Caco-2 (cell line): ENCODE results near the gene PLA2G4D. TPM values are rescaled to one million over a fixed set of nuclear protein-coding genes. Genes with fewer than 3 reads are reported as not detected.
A peak's percentile ranks its signal among the peaks of the same experiment; 100 is the strongest.

ENCODE experiments used
- BruUV-seq: library from RNA; stranded (reverse); fragments of 400-500 nt; replicated peaks from 2 replicates; lab custom pipeline; 2021; lab: Mats Ljungman, UMichigan
- CTCF ChIA-PET: fragments of 300-600 bp; sonication (Branson Sonifier 250); formaldehyde crosslinking; loops from one replicate; lab custom pipeline; 2022; ENCODE audit warnings: antibody characterized with exemption; lab: Charles Lee
- POLR2A ChIA-PET: fragments of 300-600 bp; sonication (Branson Sonifier 250); formaldehyde crosslinking; loops from one replicate; lab custom pipeline; 2022; ENCODE audit warnings: antibody characterized with exemption; lab: Charles Lee
- DNase-seq, 2 experiments: peaks; one replicate each; pipeline versions ENCODE4 v3.0.0 to v3.0.0-alpha.2; 2020 to 2022
- H3K27me3 ChIP-seq: replicated peaks from 2 replicates; pipeline ENCODE4 v1.6.0; 2011; ENCODE audit warnings: low read length; ENCODE audit not compliant: control insufficient read depth, insufficient read depth
- H3K36me3 ChIP-seq: 2 replicates; pipeline ENCODE4 v1.5.1; 2011; ENCODE audit warnings: low read length; ENCODE audit not compliant: control insufficient read depth, insufficient read depth
- H3K4me1 ChIP-seq: fragments of 250-450 bp; sonication (Bioruptor Pico); 2 replicates; pipeline ENCODE4 v1.5.1; 2020; ENCODE audit warnings: mild to moderate bottlenecking
- H3K4me3 ChIP-seq: 2 replicates; pipeline ENCODE4 v1.5.1; 2011; ENCODE audit warnings: low read depth, mild to moderate bottlenecking, control low read depth, low read length
- H3K9me3 ChIP-seq: fragments of 250-450 bp; sonication (Bioruptor Pico); 2 replicates; pipeline ENCODE4 v1.5.1; 2020; ENCODE audit warnings: mild to moderate bottlenecking, moderate library complexity
- H3K27ac Mint-ChIP-seq: one replicate; pipeline ENCODE4 v1.8.0; 2022; ENCODE audit warnings: mixed read lengths; ENCODE audit not compliant: unreplicated experiment
- H3K27me3 Mint-ChIP-seq: one replicate; pipeline ENCODE4 v1.8.0; 2022; ENCODE audit warnings: mixed read lengths; ENCODE audit not compliant: insufficient read depth, unreplicated experiment
- H3K36me3 Mint-ChIP-seq: one replicate; pipeline ENCODE4 v1.8.0; 2022; ENCODE audit warnings: mild to moderate bottlenecking, mixed read lengths; ENCODE audit not compliant: insufficient read depth, unreplicated experiment
- H3K4me1 Mint-ChIP-seq: one replicate; pipeline ENCODE4 v1.8.0; 2022; ENCODE audit warnings: low read depth, mixed read lengths; ENCODE audit not compliant: unreplicated experiment
- H3K4me3 Mint-ChIP-seq: one replicate; pipeline ENCODE4 v1.8.0; 2022; ENCODE audit warnings: mild to moderate bottlenecking, moderate library complexity, mixed read lengths; ENCODE audit not compliant: unreplicated experiment
- H3K9me3 Mint-ChIP-seq: one replicate; pipeline ENCODE4 v1.8.0; 2022; ENCODE audit warnings: mixed read lengths; ENCODE audit not compliant: unreplicated experiment
- intact Hi-C: fragments of 100-400 bp; cut with micrococcal nuclease; formaldehyde crosslinking; loops from one replicate; pipeline ENCODE4 v1.10.0; 2022; ENCODE audit not compliant: unreplicated experiment
- total RNA-seq: library from RNA; stranded (reverse); gene quantifications from 2 replicates; pipeline ENCODE4 v1.2.3, GENCODE V29; 2022
- TF ChIP-seq, protein P1 (sequence below), 2 experiments: fragments of 200-600 bp in 1 of 2; IDR thresholded peaks; 1 replicate in 1 of 2; 2 replicates in 1 of 2; pipeline versions ENCODE4 v1.5.1 to v1.8.0; 2011 to 2022; ENCODE audit warnings: antibody characterized with exemption in 1 of 2, control low read depth in 1 of 2, inconsistent platforms in 1 of 2, low read depth in 1 of 2, low read length in 1 of 2, mild to moderate bottlenecking in 1 of 2, moderate library complexity in 1 of 2; ENCODE audit not compliant: insufficient read depth in 1 of 2, severe bottlenecking in 1 of 2, unreplicated experiment in 1 of 2

PLA2G4D gene
- total RNA-seq, 1 experiment from 2014 or later: not detected

- DNase-seq: no peak
These were observed 8.6 kb downstream of the PLA2G4D start for GRCh38 chr15:42085721-42086120.

DNA sequence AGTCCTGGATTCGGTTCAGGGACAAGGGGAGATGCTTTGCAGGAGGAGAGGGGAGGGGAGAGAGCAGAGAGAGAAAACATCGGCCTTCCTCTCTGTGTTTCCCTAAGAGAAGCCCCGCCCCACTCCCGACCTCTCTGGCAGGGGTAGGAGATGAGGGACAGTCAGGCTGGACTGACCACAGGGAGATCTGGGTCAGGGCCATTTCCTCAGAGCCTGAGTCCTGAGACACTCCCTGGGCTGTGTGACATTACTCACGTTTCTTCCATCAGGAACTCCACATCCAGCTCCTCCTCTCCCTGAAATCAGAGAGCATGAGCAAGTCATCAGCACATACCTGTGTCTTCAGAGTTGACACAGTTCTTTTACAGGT is 9.1 kb downstream of the PLA2G4D start:
- no peaks in the 10 kb centered on the region for H3K9me3 Mint-ChIP-seq
- POLR2A ChIA-PET: no interaction called here
- no peak overlapping the region for H3K4me3 Mint-ChIP-seq

More at GRCh38 chr15:42085721-42086120, 8.6 kb downstream of the PLA2G4D start:
- Mint-ChIP-seq H3K36me3 (no peaks in the 10 kb centered on the region), H3K9me3 (no peaks in the 10 kb centered on the region), H3K27me3 (no peaks in the 10 kb centered on the region), H3K4me1 (peaks cover 8% of the 10 kb centered on the region), H3K4me3 (no peak overlapping the region), H3K27ac (no peak overlapping the region)
- Histone ChIP-seq H3K4me3 (no peak overlapping the region), H3K4me1 (no peaks in the 10 kb centered on the region), H3K9me3 (no peaks in the 10 kb centered on the region), H3K36me3 (no peaks in the 10 kb centered on the region), H3K27me3 (no peaks in the 10 kb centered on the region)
- CTCF ChIA-PET: interaction anchor here (0.7 to 1.9 kb wide), 2 partner anchors 21 to 22 kb away, joined by 3 to 12 read pairs; no protein-coding TSS in a partner anchor
- POLR2A ChIA-PET: no interaction called here
- intact Hi-C loops: no loop called here
- no TSS peak for BruUV-seq
- TF ChIP-seq, protein P1, sequence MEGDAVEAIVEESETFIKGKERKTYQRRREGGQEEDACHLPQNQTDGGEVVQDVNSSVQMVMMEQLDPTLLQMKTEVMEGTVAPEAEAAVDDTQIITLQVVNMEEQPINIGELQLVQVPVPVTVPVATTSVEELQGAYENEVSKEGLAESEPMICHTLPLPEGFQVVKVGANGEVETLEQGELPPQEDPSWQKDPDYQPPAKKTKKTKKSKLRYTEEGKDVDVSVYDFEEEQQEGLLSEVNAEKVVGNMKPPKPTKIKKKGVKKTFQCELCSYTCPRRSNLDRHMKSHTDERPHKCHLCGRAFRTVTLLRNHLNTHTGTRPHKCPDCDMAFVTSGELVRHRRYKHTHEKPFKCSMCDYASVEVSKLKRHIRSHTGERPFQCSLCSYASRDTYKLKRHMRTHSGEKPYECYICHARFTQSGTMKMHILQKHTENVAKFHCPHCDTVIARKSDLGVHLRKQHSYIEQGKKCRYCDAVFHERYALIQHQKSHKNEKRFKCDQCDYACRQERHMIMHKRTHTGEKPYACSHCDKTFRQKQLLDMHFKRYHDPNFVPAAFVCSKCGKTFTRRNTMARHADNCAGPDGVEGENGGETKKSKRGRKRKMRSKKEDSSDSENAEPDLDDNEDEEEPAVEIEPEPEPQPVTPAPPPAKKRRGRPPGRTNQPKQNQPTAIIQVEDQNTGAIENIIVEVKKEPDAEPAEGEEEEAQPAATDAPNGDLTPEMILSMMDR (IDR thresholded peaks at IDR 0.05; ENCODE audit: insufficient read depth in 1 of 2, low read depth in 1 of 2, low read length in 1 of 2, severe bottlenecking in 1 of 2, unreplicated experiment in 1 of 2): no peak

DNA sequence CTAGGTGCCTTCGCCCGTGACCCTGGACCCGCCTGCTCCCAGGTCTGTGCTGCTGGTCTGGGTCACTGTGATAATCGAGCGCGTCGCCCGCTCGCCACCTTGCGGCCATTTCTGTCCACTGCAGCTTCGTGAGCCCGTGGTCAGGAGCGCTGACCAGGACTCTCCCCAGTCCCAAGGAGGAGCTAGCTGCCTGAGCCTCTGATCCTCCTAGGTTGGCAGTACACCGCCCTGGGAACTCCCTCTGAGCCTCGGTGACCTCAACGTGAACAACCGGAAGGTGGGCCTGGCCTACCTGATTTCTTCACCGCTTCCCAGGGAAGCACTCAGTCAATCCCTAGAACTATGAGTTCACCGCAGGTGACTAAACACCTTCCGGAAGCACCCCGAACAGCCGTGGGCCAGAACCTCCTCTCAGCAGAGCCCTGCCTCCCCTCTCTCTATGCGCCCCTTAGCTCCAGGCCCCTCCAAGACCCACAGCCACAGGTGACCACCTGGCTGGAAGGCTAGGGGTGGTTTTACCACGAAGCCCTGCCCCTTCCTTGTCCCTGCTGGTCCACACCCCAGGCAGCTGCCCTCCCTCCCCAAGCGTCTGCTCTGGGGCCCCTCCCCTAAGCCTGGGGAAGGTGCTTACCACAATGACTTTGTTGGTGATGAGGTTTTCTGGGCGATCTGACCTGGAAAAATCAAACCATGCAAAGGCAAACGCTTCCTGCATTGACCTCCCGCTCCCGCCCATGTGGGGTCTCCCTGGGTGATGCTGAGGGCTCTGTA is 9.7 kb downstream of the PLA2G4D start:
- Mint-ChIP-seq H3K27me3 (no peaks in the 10 kb centered on the region), H3K4me3 (no peak overlapping the region), H3K4me1 (peaks cover 8% of the 10 kb centered on the region), H3K27ac (no peak overlapping the region), H3K9me3 (no peaks in the 10 kb centered on the region), H3K36me3 (no peaks in the 10 kb centered on the region)
- H3K36me3 ChIP-seq: no peaks in the 10 kb centered on the region
- POLR2A ChIA-PET: no interaction called here
- TF ChIP-seq, protein P1 (IDR thresholded peaks at IDR 0.05; ENCODE audit: insufficient read depth in 1 of 2, low read depth in 1 of 2, low read length in 1 of 2, severe bottlenecking in 1 of 2, unreplicated experiment in 1 of 2): peak; percentile 90 to 92
- no peaks in the 10 kb centered on the region for H3K27me3 ChIP-seq
- CTCF ChIA-PET: interaction anchor here (0.6 to 2.6 kb wide), 27 partner anchors 9 to 411 kb away, joined by 3 to 24 read pairs (median 5); partner anchors contain the start of genes EHD4, PLA2G4F and SNAP23
- no peak overlapping the region for H3K4me3 ChIP-seq
- no peaks in the 10 kb centered on the region for H3K4me1 ChIP-seq
- no peaks in the 10 kb centered on the region for H3K9me3 ChIP-seq
- DNase-seq: peak; percentile 69 to 81
- intact Hi-C loops: loop anchor here (1.0 to 5.0 kb wide), 4 partner anchors 18 to 312 kb away; partner anchors contain the start of gene MAPKBP1
- no TSS peak for BruUV-seq

More for the DNA sequence above, 9.1 kb downstream of the PLA2G4D start:
- Histone ChIP-seq H3K9me3 (no peaks in the 10 kb centered on the region), H3K4me1 (no peaks in the 10 kb centered on the region), H3K27me3 (no peaks in the 10 kb centered on the region), H3K36me3 (no peaks in the 10 kb centered on the region), H3K4me3 (no peak overlapping the region)
- H3K27me3 Mint-ChIP-seq: no peaks in the 10 kb centered on the region
- TF ChIP-seq, protein P1 (IDR thresholded peaks at IDR 0.05; ENCODE audit: insufficient read depth in 1 of 2, low read depth in 1 of 2, low read length in 1 of 2, severe bottlenecking in 1 of 2, unreplicated experiment in 1 of 2): no peak
- H3K36me3 Mint-ChIP-seq: no peaks in the 10 kb centered on the region
- CTCF ChIA-PET: interaction anchor here (1.1 to 2.6 kb wide), 6 partner anchors 22 to 105 kb away, joined by 3 to 24 read pairs (median 8); no protein-coding TSS in a partner anchor
- DNase-seq: peak in 1 of 2 experiments; percentile 34
- intact Hi-C loops: no loop called here
- BruUV-seq: no TSS peak
- H3K4me1 Mint-ChIP-seq: peaks cover 8% of the 10 kb centered on the region
- H3K27ac Mint-ChIP-seq: no peak overlapping the region
